ACHN (cell line): ENCODE data around the gene C22orf39.

Source experiments
- DNase-seq: peaks from one replicate; pipeline ENCODE4 v3.0.0-alpha.2; 2015
- in situ Hi-C: cut with HindIII; loops from 2 replicates; pipeline ENCODE4 v1.10.0; 2017; ENCODE audit warnings: low sequenced_read_pairs, low pct_ligation_motif_present, low pct_unique_long_range_greater_than_20kb

Gene C22orf39

DNA sequence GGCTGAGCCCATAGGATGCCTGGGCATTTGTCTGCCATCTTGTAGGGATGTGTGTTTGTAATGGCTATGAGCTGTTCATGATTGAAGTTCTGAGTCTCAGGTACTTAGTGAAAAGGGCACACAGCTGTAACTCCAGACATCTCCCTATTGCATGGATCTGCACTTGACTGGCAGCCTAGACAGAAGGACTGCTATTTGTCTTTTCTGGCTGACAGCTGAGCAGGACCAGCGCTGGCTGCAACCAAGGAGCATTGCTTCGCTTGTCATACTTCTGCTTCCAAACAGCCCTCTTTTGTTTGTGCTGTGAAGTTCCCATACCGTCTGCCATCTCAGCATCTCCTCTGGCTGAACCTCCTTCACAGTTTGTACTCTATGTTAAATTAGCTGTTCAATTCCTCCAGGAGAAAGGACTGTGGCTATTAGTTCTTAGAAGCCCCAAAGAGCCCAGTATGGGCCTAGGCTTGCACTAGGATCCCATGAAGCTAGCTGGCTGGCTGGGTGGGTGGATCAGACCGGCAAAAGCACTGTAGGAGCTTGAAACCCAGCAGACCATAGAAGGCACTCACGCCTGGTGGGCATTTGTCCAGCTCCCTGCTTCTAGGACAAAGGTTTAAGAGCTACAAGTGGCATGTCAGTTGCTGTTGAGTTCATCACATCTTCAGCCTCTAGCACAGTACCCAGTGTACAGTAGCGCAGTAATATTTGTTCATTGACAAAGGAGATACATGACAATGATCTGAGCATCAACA is 36.4 kb downstream of the C22orf39 start:
- no peak for DNase-seq
- in situ Hi-C loops, result no loop called here

DNA sequence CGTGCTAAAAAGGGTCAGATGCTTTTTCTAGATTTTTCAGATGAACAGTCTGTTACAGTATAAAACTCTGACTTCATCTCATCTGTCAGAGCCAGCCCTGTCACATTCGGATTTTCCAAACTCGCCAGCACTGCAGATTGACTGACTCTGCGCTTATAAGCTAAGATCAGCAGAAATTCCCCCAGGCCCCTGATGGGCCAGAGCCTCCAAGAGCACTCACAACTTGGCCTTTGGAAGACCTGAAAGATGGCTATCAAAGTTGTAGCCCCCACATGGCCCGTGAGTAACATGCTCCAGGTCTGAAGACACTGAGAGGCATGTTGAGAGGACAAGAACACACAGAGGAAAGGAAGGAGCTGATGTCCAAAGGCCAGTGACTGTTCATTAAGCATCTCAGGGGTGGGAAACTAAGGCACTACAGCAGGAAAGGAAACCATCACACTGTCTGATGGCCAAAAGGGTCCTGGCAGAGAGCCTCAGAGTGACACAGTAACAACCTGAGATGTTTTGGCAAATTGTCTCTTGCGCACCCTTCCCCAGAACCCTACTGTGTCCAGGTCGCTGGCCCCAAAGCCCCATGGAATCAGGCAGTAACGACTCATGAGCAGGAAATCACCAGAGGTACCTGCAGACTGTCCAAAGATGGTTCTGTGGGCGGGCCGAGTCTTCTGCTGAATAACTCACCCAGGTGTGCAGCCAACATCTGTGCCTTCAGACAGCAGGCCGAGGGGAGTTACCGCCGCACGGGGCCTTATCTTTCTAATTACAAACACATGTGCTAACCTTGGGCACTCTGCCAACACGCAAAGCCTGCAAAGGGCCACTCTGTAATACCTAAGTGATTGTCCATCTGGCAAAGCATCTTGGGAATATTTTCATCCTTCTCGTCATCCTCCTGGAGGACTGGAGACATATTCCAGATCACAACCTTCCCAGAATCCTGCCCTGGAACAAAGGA is 39.6 kb downstream of the C22orf39 start:
- in situ Hi-C loops, result no loop called here
- no peak for DNase-seq

DNA sequence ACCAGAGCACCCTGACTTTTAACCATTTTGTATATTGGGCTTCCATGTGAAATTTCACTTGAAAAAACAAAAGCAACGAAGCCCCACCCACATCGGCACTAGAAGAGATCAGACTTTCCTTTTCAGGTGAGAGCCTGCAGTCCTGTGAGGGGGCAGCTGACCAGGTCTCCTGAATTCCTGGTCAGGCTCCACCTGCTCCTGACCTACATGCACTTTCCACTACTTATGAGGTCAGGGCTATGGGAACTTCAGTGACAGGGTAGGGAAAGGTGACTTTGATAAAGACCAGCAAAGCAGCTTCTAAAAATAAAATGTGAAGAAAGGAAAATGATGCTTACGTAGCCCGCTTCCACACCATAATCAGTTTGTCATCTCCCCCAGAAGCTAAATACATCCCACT is 40.7 kb downstream of the C22orf39 start:
- DNase-seq, result no peak
- in situ Hi-C loops, result no loop called here

DNA sequence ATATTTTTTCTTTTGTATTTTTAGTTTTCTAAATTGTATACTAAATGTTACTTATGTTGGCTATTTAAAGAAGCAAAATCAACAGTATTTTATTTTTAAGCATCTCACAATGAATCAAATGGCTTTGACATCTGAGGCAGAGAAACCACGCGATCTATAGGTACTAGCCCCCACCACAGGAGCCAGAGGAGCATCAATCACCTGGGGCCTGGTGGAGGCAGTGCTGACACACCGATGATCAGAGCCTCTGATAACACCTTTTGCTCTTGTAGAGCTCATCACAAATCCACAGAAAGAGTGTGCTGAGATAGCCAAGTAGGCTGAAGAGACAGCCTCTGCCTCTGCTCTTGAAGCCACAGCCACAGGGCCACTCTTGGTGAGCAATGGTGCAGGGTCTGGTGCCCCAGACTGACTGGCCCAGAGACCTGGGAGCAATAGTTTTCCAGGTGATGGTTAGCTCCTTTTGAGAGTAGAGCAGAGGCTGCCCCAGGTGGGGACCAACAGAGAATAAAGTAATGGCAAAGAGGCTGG is 41.2 kb downstream of the C22orf39 start:
- no peak for DNase-seq
- in situ Hi-C loops, result no loop called here

DNA sequence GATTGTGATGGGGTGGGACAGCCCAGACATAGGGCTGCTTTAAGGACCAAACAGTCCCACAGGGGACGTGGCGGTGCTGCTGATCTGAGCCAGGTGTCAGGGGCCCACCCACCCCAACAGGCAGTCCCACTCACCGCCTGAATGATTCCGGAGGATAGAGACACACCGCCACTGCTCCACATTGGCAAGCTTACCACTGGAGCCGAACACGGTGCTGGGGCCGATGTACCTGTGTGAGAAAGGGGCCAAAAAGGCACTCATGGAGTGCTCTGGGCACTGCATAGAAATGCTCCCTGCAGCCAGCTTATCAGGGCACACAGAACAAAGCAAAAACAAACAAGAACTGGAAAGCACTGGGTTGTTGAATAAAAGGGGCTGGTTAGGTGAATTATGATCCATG is 41.9 kb downstream of the C22orf39 start:
- DNase-seq, result no peak
- in situ Hi-C loops, result no loop called here

DNA sequence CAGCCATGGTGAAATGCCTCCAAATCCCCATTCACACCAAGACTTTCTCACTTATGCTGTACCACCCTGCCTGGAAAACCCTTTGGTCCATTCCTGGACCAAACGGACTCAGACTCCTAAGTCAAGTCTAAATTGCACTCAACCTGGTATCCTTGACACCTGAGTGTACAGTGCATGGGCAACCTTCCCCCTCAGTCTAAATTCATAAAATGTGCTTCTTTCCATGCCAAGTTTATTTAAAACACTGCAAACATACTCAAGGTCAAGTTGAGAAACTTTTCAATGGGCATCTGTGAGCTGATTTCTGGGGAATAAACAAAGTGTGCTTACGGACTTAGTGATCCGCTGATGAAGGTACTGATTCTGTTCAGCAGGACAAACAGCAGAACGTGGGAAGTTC is 42.4 kb downstream of the C22orf39 start:
- in situ Hi-C loops, result no loop called here

DNA sequence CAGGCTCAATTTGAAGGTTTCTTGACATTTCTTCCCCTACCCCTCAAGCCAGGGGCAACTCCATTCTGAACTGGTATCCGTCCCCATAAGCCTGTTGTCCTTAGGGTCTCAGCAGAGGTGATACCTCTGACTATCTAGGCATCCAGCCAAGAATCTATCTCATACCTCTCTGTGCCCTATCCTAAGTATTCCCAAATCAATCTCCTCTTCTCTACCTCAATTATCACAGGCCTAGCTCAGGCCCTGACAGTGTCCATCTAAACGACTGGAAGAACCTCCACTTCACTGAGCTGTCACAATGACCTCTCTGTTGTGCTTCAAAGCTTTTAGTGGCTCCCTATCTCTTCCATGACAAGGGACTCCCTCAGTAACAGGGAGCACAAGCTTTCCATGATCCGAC is 42.8 kb downstream of the C22orf39 start:
- in situ Hi-C loops, result no loop called here
- no peak for DNase-seq

More for the DNA sequence above, 42.4 kb downstream of the C22orf39 start:
- DNase-seq, result no peak

DNA sequence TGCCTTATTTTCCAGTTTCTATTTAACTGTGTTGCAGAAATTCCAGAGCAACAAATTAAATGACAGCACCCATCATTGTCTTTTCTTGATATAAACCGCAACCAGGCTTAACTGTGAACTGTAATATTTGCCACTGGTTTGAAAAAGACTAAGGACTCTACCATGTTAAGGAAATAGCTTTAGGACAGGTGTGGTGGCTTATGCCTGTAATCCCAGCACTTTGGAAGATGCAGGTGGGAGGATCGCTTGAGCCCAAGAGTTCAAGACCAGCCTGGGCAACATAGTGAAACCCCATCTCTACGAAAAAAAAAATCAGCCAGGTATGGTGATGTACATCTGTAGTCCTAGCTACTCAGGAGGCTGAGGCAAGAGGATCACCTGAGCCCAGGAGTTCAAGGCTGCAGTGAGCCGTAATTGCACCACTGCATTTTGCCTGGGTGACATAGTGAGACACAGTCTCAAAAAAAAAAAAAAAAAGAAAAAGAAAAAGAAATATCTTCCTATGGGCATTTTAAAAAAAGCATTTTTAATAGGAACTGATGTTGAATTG is 44.8 kb downstream of the C22orf39 start:
- DNase-seq, result no peak
- in situ Hi-C loops, result no loop called here

DNA sequence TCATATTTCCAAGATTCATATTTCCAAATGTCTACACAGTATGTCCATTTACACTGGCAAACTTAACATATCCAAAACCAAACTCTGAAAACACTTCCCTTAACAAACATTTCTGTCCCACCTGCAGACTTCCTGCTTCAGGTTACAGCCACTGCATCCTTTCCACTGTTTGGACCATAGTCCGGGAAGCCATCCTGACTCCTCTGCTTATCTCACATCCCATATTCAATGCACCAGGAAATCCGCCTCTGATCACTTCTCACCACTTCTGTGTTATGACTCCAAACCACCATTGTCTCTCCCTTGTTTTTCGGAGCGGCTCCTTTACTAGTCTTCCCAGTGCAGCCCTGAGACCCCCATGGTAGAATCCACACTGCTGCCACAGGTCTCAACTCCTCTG is 46.0 kb downstream of the C22orf39 start:
- no peak for DNase-seq
- in situ Hi-C loops, result no loop called here

DNA sequence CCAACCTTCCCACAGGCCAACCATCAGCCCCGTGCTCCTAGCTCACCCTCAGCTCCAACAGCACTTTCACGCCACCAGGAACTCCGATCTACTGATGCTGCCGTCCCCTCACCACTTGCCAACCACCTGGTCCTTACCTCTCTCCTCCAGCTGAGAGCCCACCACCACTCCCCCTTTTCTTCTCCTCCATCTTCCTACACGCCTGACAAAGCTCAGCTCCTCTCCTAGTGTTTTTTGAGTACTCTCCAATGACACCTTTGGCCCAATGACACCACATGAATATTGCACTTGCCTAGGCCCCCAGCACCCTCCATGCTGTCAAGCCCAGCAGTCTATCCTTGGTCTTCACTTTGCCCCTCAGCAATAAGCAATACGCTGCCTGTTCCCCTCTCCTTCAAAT is 46.6 kb downstream of the C22orf39 start:
- in situ Hi-C loops, result no loop called here
- DNase-seq, result no peak

DNA sequence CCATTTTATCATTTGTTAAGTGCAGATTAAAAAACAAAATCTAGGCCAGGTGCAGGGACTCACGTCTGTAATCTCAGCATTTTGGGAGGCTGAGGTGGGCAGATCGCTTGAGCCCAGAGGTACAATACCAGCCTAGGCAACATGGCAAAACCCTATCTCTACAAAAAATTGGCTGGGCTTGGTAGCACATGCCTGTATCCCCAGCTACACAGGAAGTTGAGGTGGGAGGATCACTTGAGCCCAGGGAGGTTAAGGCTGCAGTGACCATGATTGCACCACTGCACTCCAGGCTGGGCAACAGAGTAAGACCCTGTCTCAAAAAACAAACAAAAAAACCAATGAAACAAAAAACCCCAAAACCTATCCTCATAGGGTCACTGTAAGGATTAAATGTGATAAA is 48.9 kb downstream of the C22orf39 start:
- in situ Hi-C loops, result no loop called here
- no peak for DNase-seq

DNA sequence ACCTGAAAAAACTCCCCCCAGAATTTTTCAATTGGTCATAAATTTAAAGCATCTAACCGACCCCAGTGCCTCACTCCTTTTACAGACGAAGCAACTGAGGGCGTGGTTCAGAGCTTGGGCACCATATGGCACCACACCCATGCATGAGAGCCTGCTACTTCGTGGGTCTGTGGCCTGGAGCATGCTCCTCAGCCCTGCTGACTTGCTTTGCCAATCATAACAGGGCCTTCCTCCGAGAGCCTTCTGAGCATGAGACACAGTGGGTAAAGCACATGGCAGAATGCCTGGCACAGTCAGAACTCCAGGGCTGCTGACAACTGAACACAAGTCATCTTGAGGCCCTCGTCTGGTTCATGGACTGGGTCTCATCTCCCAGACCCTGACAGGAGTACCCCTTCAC is 49.3 kb downstream of the C22orf39 start:
- no peak for DNase-seq
- in situ Hi-C loops, result no loop called here

DNA sequence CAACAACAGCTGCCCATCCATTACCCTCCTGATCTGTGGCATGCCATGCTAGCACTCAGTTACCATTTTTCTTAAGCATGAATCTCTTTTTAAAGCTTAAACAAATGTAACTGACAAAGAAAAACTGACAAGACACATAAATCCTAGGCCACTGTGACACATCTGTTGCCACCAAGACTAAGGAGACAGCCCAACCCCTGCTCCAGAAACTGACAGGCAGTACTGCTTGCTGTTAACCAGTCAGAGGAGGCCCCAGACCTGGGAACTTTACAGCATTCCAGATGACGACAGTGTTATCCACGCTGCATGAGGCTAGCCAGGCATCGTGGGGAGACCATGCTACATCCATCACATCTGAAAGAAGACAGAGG is 49.8 kb downstream of the C22orf39 start:
- in situ Hi-C loops, result no loop called here
- DNase-seq, result no peak

DNA sequence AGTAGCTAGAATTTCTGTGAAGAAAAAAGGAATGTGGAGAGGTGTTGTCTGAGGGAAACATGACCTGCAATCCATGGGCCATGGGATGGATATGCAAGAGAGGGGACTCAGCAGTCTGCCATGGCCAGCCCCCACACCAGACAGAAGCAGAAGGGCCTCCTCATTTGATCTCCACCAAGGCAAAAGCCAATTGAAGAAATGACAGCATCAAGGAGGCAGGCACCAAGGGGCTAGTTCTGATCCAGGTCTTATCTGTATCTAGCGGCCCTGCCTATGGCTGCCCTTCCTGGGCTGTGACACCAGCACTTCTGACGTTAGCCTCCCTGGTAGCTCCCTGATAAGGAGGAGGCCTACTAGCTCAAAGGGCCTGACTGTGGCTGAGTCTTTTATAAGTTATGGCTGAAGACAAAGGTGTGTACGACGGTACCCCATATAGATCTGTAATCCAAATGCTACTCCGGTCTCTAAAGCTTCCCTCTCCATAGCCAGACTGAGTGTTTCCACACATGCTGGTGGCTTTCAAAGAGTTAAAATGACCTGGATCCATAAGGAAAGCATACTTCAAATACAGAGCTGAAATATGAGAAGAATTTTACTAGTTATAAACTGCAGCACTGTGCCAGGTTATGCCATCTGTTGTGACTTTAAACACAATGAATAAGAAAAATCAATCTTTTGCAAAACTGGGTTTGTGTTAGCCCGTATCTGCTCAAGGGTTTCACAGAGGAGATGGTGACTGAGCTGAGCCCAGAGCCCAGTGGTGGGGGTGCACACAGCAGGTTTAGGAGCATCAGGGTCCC is 50.4 kb downstream of the C22orf39 start:
- no peak for DNase-seq
- in situ Hi-C loops, result no loop called here

DNA sequence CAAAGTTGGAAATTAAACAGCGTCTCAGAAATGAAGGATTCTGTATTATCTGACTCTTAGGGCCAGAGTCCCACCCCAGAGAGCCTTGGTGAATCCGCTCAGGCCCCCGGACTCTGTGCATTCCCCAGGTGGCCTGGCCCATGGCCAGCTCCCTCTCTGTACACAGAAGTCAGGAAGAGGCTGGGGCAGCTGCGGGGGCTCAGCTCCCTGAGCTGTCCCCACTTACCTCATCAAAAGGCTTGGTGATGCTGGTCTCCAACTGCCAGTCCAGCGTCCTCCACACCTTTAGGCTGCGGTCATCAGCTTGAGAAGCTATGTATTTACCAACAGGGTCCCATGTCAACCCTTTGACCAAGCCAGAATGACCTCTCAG is 51.0 kb downstream of the C22orf39 start:
- no peak for DNase-seq
- in situ Hi-C loops, result no loop called here

DNA sequence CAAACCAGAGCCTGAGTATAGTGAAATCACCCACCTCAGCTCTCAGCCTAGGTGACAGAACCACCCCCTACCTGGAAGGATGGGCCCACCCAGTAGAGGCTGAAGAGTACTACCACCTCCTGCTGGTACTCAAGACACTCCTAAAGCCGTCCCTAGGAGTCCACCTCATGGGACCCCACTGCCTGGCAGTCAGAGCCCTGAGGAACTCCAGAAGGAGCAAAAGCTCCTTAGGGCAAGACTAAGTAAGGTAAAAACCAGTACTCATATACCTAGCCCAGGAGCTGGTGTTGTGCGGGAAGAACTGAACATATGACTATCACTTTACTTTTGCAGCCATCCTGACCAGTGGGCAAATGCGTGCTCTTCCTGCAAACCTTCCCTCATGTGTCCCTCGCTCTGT is 52.2 kb downstream of the C22orf39 start:
- DNase-seq, result no peak
- in situ Hi-C loops, result no loop called here

DNA sequence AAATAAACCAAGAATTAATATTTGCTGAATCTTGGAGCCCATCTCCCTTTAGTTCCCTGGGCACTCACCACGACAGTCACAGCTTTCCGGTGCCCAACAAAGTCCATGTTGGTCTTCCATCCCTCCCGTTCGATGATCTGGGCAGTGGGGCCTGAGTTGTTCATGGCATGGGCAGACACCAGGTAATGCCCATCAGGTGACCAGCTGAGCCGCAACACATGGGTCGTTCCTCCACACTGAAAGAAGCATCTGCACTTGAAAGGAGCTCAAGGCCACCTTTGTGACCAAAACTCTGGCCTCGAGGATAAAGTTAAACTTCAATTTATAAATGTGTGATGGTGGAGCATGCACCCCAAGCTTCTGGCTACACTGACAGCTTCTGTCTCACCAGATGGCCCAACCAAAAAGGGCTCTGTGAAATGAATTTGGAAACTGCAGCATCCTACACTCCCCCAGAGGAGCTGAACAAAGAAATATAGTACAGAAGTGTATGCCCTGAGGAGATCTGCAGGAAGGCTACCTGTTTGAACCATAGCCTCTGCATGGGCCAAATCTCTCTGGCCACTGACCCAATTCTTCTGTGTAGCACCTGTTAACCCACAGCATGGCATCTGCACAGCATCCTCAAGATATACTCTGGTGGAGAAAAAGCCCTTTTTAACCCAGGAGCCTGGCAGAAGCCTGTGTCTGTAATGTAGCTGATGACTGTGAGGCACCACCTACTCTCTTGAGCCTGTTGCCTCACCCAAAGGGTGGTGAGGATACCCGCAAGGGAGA is 53.0 kb downstream of the C22orf39 start:
- no peak for DNase-seq
- in situ Hi-C loops, result no loop called here

DNA sequence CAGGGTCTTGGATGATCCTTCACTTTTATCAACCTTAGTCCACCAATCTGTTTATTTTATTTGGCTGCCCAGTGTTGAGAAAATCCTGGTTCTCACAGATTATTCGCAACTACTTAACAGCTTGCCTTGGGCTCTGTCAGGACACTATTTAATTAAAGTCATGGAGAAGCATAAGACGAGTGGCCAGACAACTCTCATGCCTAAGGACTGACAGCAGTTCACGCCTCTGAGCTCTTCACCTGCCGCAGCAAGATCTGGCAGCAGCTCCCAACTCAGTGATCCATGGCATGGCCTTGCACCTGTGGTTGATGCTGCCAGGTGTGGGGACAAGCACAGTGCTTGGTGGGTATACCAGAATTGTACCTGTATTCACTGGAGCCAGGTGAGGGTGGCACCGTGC is 53.8 kb downstream of the C22orf39 start:
- in situ Hi-C loops, result no loop called here
- no peak for DNase-seq
